Erythroblast (primary cell): ENCODE results near the gene TBX19.

Experiments used
- DNase-seq, 2 experiments: peaks; one replicate each; lab custom pipeline; 2025; lab: John Stamatoyannopoulos, UW
- GATA1 ChIP-seq: IDR thresholded peaks from 2 replicates; pipeline ENCODE4 v1.6.1; 2011; ENCODE audit warnings: low read depth, mild to moderate bottlenecking, control low read depth, low read length, moderate library complexity
- POLR2A ChIP-seq: IDR thresholded peaks from 2 replicates; pipeline ENCODE4 v1.6.1; 2011; ENCODE audit warnings: mild to moderate bottlenecking, low read length

The TBX19 gene

DNA sequence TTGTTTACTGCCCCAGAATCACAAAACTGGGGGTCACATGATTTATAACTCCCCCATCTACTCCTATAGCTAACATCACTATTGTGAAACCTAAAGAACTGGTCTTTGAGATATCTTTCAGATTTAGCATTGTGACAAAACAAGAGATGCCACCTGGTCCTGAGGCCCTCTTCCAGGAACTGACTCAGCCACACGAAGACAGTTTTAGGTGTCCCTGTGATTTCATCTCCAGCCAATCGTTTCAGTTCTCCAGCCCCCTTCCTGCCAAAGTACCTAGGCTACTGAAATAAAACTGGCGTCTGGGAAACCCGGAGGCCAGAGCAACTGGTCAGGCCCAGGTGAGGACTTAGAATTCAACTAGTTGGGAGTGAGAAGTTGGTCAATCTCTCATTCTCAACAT lies 36.6 kb downstream of the TBX19 start:
- TF ChIP-seq GATA1: no peak
- no peak for TF ChIP-seq POLR2A
- DNase-seq: no peak

DNA sequence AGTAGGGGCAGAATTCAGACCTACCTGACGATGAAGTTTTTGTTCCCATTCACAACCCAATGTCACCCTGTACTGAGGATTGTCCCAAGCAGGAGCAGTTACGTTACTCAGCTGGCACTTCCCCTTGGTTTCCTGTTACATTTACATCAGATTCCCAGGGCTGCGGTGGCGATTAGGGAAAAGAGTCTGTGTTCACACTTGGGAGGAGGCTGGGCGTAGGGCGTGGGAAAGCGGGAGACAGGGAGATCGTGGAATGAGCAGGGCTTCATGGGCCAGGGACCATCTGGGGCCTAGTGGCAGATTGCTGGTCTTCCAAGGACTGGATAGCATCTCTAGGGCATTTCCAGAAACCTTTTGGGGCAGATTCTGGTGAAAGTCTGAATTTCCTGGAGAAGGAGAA lies 39.0 kb downstream of the TBX19 start:
- DNase-seq: no peak
- TF ChIP-seq POLR2A (no peak), GATA1 (no peak)

DNA sequence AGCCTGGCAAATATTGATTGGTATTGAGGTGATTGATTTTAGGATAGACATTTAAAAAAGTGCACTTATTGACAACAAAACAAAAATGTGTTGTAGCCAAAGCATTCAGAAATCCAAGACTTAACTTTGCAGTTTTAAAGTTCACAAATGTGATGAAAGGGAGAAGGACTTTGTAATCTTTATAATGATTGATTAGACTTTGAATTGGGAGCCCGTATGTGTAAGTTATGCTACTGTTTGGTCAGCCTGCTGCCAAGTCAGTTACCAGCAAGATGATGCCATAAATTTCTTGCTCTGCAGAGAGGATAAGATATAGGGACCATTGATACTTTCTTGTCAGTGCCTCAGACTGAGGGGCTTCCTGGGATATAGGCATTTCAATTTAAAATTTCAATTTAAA lies 39.5 kb downstream of the TBX19 start:
- TF ChIP-seq POLR2A (no peak), GATA1 (no peak)

DNA sequence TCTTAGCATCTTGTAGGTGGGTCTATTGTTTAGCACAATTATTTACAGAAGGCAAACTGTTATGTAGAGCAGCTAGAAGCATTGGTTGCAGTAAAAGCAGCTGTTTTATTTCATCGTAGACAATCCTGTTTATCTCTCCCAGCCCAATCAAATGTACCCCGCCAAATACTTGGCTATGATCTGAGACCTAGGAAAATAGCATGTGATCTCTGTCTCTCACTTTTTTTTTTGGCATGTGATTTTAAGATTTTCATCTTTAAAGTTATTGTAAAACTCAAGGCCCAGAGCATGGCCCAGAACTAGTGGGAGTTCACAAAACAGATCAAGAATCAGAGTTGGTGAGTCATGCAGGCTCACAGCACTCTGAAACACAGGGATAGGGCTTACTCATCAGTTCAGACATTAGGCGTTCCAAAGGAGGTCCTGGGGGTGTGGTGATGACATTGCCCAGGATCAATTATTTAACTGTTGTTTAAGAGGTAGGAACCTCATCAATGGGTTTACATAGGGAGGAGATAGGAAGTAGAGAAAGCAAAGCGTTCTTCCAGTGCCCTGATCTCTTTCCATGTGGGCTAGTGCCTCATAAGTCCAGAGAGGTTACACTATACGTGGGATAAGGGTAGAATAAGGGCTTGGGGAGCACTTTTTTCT lies 40.2 kb downstream of the TBX19 start:
- TF ChIP-seq POLR2A (no peak), GATA1 (no peak)
- DNase-seq: peak in 1 of 2 experiments; percentile 11

More for the DNA sequence above, 39.5 kb downstream of the TBX19 start:
- no peak for DNase-seq

DNA sequence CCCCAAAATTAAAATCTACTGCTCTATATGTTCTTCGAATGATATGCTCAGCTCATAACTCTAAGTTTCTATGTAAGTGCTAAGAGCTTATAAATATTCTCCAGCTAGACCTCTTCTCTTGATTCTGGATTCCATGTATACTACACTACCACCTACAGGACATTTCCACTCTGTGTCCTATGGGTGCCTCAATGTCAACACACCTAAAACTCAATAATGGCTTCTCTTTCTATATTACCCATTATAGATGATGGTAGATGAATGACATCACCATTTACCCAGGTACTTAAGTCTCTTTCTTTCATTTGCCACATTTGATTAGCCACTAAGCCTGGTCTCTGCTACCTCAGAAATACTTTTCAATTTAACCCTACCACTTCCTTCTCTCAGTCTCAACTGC lies 41.3 kb downstream of the TBX19 start:
- DNase-seq: peak; percentile 6 to 17
- no peak for TF ChIP-seq GATA1
- no peak for TF ChIP-seq POLR2A

DNA sequence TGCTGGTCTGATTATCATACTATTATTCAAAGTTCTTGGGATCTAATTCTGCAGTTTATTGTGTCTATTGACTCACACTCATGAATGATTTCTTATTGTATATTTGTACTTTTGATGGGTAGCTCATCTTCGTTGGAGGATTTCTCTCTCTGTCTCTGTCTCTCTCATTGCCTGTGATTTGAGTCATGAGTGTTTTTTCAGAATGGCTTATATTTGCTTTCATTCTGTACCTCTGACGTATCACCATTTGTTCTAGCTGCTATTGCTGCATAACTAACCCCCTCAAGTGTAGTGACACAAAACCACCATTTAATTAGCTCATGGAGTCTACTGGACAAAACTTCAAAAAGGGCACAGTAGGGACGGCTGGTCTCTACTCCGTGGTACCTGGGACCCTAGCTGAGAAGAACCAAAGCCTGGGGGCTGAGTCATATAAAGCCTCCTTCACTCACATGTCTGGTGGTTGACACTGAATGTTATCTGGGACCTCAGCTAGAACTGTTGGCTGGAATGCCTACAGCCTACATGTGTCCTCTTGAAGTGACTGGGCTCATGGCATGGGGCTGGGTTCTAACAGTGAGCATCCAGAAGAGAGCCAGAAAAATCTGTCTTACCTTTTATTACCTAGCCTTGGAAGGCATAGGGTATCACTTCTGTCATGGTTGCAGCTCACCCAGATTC lies 44.2 kb downstream of the TBX19 start:
- DNase-seq: no peak
- TF ChIP-seq POLR2A (no peak), GATA1 (no peak)

DNA sequence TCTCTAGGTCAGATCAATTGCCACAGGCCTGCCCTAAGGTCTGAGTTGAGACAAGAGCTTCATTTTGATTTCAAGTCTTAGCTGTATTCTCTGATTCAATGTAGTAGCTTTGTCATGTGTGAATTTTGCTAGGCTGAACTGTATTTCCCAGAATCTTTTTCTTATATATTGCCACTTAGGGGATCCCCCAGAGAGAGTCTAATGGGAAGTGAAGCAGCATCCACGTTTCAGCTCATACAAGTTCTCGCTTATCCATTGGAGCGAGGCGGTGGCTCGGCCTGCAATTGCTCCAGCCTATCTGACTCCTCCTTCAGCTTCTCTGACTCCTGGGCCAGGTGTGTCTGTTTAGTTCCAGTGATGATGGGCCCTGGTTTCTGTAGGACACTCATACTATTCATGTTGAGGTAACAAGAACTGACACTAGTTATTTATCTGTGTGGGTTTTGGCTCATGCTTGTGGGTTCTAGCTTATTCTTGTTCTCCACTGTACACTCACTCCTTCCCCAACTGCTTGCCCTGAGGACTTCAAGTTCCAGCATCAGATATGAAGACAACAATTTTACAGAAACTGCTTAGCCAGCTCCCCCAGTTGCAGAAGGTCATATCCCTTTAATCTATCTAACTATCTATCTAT lies 48.2 kb downstream of the TBX19 start:
- no peak for DNase-seq

DNA sequence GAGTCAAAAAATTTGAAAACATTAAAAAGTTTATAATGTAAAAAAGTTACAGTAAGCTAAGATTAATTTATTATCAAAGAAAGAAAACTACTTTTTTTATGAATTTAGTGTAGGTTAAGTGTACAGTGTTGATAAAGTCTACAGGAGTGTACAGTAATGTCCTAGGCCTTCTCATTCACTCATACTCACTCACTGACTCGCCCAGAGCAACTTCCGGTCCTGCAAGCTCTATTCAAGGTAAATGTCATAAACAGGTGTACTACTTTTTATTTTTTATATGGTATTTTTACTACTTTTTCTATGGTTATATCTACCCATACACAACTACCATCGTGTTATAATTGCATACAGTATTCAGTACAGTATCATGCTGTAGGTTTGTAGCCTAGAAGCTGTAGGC lies 49.6 kb downstream of the TBX19 start:
- no peak for DNase-seq
- no peak for TF ChIP-seq GATA1
- no peak for TF ChIP-seq POLR2A

More for the DNA sequence above, 48.2 kb downstream of the TBX19 start:
- TF ChIP-seq POLR2A (no peak), GATA1 (no peak)

DNA sequence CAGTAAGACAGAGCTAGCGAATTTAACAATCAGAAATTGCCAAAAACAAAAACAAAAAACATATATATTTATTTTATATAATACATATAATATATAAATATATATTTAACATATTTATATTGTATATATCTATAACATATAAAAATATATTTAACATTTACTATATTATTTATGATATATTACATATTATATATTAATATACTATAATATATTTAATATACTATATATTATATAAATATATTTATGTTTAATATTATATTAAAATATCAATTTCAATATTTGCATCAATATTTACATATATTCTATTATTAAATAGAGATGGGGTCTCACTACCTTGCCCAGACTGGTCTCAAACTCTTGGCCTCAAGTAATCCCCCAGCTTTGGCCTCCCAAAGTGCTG lies 50.9 kb downstream of the TBX19 start:
- no peak for DNase-seq
- TF ChIP-seq GATA1: no peak
- TF ChIP-seq POLR2A: no peak

DNA sequence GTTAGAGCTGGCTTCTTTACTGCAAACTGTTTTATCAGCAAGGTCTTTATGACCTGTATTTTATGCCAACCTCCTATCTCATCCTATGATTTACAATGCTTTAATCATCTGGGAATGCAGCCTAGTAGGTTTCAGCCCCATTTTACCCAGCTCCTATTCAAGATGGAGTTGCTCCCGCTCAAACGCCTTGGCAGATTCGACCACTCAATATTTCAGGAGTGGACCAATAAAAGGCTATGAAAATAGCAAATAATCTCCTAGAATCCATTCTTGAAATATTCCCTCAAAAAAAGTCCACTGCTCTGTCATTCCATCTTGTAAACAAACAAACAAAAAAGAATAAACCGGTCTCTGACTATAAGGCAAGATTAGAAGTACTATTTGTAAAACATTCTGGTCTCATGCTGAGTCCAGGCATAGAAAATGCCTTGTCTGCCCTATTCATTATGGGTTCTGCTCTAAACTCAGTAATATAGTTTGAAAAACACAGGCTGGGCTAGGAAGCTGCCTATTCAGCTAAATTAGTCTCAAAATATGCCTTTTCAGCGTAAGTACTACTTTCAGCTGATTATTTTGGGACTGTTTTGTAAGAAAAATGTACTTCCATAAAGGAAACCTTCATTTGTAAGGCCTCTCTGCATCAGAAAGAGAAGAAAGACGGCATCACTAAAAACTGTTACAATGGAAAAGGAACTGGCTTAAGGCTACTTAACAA lies 53.0 kb downstream of the TBX19 start:
- TF ChIP-seq POLR2A: no peak
- TF ChIP-seq GATA1: no peak
- no peak for DNase-seq

DNA sequence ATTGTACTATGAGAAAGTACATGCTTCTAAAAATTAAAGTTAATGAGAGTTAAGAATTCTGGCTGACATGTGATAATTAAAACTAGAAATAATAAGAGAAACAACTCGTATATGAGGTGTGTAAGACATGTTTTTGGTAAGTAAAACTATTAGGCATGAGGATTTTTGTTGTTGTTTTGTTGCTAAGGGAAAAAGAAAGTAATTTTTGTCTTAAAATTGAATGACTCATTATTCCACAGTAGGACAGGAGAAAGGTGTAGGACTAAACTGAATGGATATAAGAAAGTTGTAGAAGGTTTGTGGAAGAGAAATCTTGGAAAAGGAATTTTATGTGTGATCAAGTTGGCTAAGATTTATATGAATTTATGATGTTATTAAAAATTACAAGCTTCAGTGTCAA lies 54.8 kb downstream of the TBX19 start:
- no peak for DNase-seq
- TF ChIP-seq GATA1 (no peak), POLR2A (no peak)

DNA sequence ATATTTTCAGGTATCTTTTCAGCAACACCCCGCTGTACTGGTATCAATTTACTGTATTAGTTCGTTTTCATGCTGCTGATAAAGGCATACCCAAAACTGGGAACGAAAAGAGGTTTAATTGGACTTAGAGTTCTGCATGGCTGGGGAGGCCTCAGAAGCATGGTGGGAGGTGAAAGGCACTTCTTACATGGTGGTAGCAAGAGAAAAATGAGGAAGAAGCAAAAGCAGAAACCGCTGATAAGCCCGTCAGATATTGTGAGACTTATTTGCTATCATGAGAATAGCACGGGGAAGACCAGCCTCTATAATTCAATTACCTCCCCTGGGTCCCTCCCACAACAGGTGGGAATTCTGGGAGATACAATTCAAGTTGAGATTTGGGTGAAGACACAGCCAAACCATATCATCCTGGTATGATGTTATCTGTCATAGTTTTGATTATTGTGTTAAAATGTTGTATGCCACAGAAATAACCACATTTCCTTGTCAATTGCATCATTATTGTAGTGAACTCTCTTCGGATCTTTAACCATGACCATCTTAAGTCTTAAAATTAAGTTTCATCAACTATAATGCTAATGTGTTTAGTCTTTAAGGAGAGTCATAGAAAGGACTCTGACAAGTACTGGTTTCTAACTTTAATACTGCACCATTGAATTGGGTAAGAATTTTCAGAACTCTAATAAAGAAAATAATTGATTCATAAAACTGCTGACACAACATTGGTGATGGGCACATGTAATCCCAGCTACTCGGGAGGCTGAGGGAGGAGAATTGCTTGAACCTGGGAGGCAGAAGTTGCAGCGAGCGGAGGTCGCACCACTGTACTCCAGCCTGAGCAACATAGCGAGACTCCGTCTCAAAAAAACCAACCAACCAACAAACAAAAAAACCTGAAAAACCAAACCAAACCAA lies 58.2 kb downstream of the TBX19 start:
- no peak for DNase-seq
- TF ChIP-seq GATA1 (no peak), POLR2A (no peak)

DNA sequence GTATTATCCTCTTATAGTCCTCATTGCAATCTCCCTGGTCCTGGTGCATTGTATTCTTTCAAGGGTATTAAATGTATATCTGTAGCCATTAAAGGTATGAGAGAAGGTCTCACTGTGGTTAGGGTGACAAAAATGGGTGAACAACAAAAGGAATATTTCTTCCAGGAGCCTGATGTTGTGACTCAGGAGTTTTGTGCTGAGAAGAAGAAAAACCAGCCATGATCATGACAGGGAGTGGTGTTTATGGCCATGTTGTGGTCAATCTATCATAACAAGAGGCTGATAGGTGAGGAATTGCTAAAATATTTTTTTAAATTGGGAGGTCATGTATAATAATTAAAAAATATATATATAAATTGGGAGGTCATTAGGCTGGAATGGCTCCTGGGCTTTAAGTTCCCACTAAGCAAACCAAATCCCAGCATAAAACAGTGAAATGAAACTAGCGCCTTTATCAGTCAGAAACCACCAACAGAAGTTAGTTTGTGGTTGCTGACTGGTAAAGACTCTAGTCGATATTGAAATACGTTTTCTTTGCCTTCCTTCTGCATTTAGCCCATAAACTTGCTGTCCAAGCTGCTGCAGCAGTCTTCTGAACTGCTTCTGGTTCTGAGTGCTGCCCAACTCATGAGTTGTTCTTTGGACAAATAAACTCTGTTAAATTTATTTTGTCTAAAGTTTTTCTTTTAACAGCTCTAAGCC lies 60.3 kb downstream of the TBX19 start:
- DNase-seq: peak in 1 of 2 experiments; percentile 7
- TF ChIP-seq GATA1 (no peak), POLR2A (no peak)
